ENCODE measurements around the gene SECISBP2. TPM values are rescaled to one million over a fixed set of nuclear protein-coding genes. Genes with fewer than 3 reads are reported as not detected.

Gene SECISBP2
- polyA plus RNA-seq, 1 donor (not counting 4 experiments of a cell fraction or from before 2014, with no cell fraction given): 24.3 TPM

DNA sequence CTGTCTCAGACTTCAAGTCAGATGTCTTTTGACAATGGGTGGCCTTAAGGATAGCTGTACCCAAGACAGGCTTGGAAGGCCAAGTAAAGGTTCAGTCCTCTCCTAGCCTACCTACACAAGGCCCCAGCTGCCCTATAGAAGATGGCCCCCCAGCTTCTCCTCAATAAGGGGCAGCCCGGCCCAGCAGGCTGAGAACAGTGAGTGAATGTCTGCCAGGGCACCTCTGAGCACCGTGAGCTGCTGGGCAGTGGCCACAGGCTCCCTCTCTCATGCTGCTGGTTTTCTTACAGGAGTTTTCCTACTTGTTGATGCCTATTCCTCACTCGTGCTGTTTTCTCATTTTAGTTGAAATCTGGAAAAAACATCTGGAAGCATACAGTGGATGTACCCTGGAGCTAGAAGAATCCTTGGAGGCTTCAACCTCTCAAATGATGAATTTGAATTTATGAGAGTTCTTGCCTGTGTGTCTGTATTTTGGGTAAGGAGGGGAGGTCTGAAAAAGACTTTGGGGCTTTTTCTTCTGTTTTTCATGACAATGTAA lies 40.1 kb downstream of the SECISBP2 start:
- FAIRE-seq: no peak
- Histone ChIP-seq H3K4me2 (ENCODE audit: control insufficient read depth, extremely low read depth, insufficient read depth, low read depth, low read length) (no peak overlapping the region), H3K9ac (ENCODE audit: control insufficient read depth, extremely low read depth, insufficient read depth, low read length) (no peak overlapping the region), H3K27me3 (ENCODE audit: control insufficient read depth, extremely low read depth, insufficient read depth, low read length) (no peaks in the 10 kb centered on the region), H4K20me1 (ENCODE audit: control insufficient read depth, extremely low read depth, insufficient read depth, low read length) (no peaks in the 10 kb centered on the region), H3K9me3 (ENCODE audit: control insufficient read depth, low read depth, low read length) (no peaks in the 10 kb centered on the region), H2AFZ (ENCODE audit: control insufficient read depth, low read length) (no peak overlapping the region), H3K4me1 (ENCODE audit: control insufficient read depth, extremely low read depth, insufficient read depth, low read length) (no peaks in the 10 kb centered on the region), H3K79me2 (ENCODE audit: control insufficient read depth, insufficient read depth, low read length) (no peaks in the 10 kb centered on the region), H3K9me1 (ENCODE audit: control insufficient read depth, extremely low read depth, insufficient read depth, low read length) (no peaks in the 10 kb centered on the region), H3K4me3 (ENCODE audit: control insufficient read depth in 2 of 3, extremely low read depth in 1 of 3, insufficient read depth in 2 of 3, low read depth in 1 of 3, low read length in 3 of 3) (no peak overlapping the region), H3K27ac (ENCODE audit: control insufficient read depth, insufficient read depth, low read length) (no peak overlapping the region), H3K36me3 (ENCODE audit: control insufficient read depth in 2 of 2, extremely low read depth in 1 of 2, insufficient read depth in 2 of 2, low read length in 2 of 2) (peaks cover 34 to 37% of the 10 kb centered on the region in 2 experiments)
- dilution Hi-C loops (cut with MboI; ENCODE audit: extremely low pct_ligation_motif_present, low sequenced_read_pairs): no loop called here
- TF ChIP-seq CTCF (optimal IDR thresholded peaks at IDR 0.05 in 1 of 3, IDR thresholded peaks at IDR 0.05 in 1 of 3, conservative IDR thresholded peaks at IDR 0.05 in 1 of 3; ENCODE audit: extremely low read depth in 1 of 3, insufficient read depth in 2 of 3, low read length in 3 of 3): no peak
- TF ChIP-seq EZH2 (IDR thresholded peaks at IDR 0.05; ENCODE audit: low read length): no peak
- DNase-seq (ENCODE audit: low read depth, low spot score): no peak

DNA sequence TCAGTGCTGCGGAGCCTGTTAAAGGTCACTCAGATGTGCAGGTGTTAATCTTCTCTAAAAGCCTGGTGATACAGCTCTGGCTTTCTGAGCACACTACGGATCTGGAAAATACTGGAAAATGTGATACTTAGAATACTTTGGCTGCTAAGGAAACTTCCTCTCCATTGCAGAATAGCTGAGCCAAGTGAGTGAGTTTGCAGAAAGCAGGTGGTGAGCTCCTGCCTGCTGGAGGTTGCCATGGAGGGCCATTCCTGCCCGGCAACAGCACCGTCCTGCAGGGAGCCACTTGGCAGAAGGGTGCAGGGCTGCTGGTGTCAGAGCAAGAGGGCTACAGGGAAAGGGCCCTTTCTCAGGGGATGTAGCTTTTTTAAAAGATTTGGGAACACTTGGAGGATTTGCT lies 40.7 kb downstream of the SECISBP2 start:
- TF ChIP-seq EZH2 (IDR thresholded peaks at IDR 0.05; ENCODE audit: low read length) (no peak), CTCF (optimal IDR thresholded peaks at IDR 0.05 in 1 of 3, IDR thresholded peaks at IDR 0.05 in 1 of 3, conservative IDR thresholded peaks at IDR 0.05 in 1 of 3; ENCODE audit: extremely low read depth in 1 of 3, insufficient read depth in 2 of 3, low read length in 3 of 3) (no peak)
- dilution Hi-C loops (cut with MboI; ENCODE audit: extremely low pct_ligation_motif_present, low sequenced_read_pairs): no loop called here
- Histone ChIP-seq H3K4me1 (ENCODE audit: control insufficient read depth, extremely low read depth, insufficient read depth, low read length) (no peaks in the 10 kb centered on the region), H3K27ac (ENCODE audit: control insufficient read depth, insufficient read depth, low read length) (no peak overlapping the region), H3K4me3 (ENCODE audit: control insufficient read depth in 2 of 3, extremely low read depth in 1 of 3, insufficient read depth in 2 of 3, low read depth in 1 of 3, low read length in 3 of 3) (no peak overlapping the region), H3K27me3 (ENCODE audit: control insufficient read depth, extremely low read depth, insufficient read depth, low read length) (no peaks in the 10 kb centered on the region), H3K4me2 (ENCODE audit: control insufficient read depth, extremely low read depth, insufficient read depth, low read depth, low read length) (no peak overlapping the region), H3K9me1 (ENCODE audit: control insufficient read depth, extremely low read depth, insufficient read depth, low read length) (no peaks in the 10 kb centered on the region), H3K9me3 (ENCODE audit: control insufficient read depth, low read depth, low read length) (no peaks in the 10 kb centered on the region), H4K20me1 (ENCODE audit: control insufficient read depth, extremely low read depth, insufficient read depth, low read length) (no peaks in the 10 kb centered on the region), H3K79me2 (ENCODE audit: control insufficient read depth, insufficient read depth, low read length) (no peaks in the 10 kb centered on the region), H3K36me3 (ENCODE audit: control insufficient read depth in 2 of 2, extremely low read depth in 1 of 2, insufficient read depth in 2 of 2, low read length in 2 of 2) (peaks cover 33 to 36% of the 10 kb centered on the region in 2 experiments), H2AFZ (ENCODE audit: control insufficient read depth, low read length) (no peak overlapping the region), H3K9ac (ENCODE audit: control insufficient read depth, extremely low read depth, insufficient read depth, low read length) (no peak overlapping the region)
- no peak for FAIRE-seq
- no peak for DNase-seq (ENCODE audit: low read depth, low spot score)
